MCF 10A (cell line): ENCODE data around the gene POLR1F. TPM values are rescaled to one million over a fixed set of nuclear protein-coding genes. Genes with fewer than 3 reads are reported as not detected.

Experiments
- microRNA-seq: library from miRNA; unstranded; fragments of <30 nt; microRNA quantifications from one replicate; pipeline ENCODE4 v1.2.0, GENCODE V29; 2022
- total RNA-seq: library from RNA; stranded (reverse); gene quantifications from 2 replicates; pipeline ENCODE4 v1.2.3, GENCODE V29; 2022

The POLR1F gene
- total RNA-seq, 1 experiment from 2014 or later, result 22.8 TPM

Small RNAs within 50 kb of the gene (microRNA-seq; reads per million reads assigned to microRNA genes)
- gene MIR3146, result not detected

Other genes starting within 250 kb of the POLR1F start
- not detected in 2 replicates for gene TMEM196, start 64.6 kb upstream of the POLR1F start, total RNA-seq